NK-92 (cell line): ENCODE data around the gene EPHX1.
"Not testable (repeated sequence)": the region's sequence is repeated elsewhere in the genome, so short reads cannot be mapped to it uniquely, and the experiment has no call there.

Source experiments
- DNase-seq: peaks from one replicate; lab custom pipeline; 2025; ENCODE audit not compliant: unreplicated experiment; lab: John Stamatoyannopoulos, UW

Gene EPHX1

GRCh38 chr1:225815526-225816178, 5.7 kb downstream of the EPHX1 start:
- DNase-seq: no peak

GRCh38 chr1:225816643-225817538, 7.0 kb downstream of the EPHX1 start:
- DNase-seq: no peak

GRCh38 chr1:225817611-225818061, 7.7 kb downstream of the EPHX1 start:
- no peak for DNase-seq

GRCh38 chr1:225818229-225818628, 8.3 kb downstream of the EPHX1 start:
- no peak for DNase-seq

GRCh38 chr1:225819346-225820192, 9.6 kb downstream of the EPHX1 start:
- no peak for DNase-seq

GRCh38 chr1:225820522-225821120, 10.7 kb downstream of the EPHX1 start:
- no peak for DNase-seq

- no peak for DNase-seq
These were observed 12.9 kb downstream of the EPHX1 start for GRCh38 chr1:225822655-225823403.

GRCh38 chr1:225823811-225824261, 13.9 kb downstream of the EPHX1 start:
- DNase-seq: no peak

GRCh38 chr1:225824533-225824941, 14.6 kb downstream of the EPHX1 start:
- no peak for DNase-seq

GRCh38 chr1:225825078-225825477, 15.2 kb downstream of the EPHX1 start:
- no peak for DNase-seq

- no peak for DNase-seq
These were observed 15.7 kb downstream of the EPHX1 start for GRCh38 chr1:225825607-225826007.

GRCh38 chr1:225827076-225827475, 17.2 kb downstream of the EPHX1 start:
- DNase-seq: no peak

GRCh38 chr1:225828706-225829345, 18.9 kb downstream of the EPHX1 start:
- DNase-seq: no peak

GRCh38 chr1:225830841-225831240, 20.9 kb downstream of the EPHX1 start:
- DNase-seq: no peak

GRCh38 chr1:225834417-225835329, 24.7 kb downstream of the EPHX1 start:
- DNase-seq: no peak

GRCh38 chr1:225835856-225836255, 25.9 kb downstream of the EPHX1 start:
- DNase-seq: no peak

GRCh38 chr1:225836296-225836695, 26.4 kb downstream of the EPHX1 start:
- not testable (repeated sequence) for DNase-seq

GRCh38 chr1:225838793-225839192, 28.9 kb downstream of the EPHX1 start:
- no peak for DNase-seq

GRCh38 chr1:225840223-225840610, 30.3 kb downstream of the EPHX1 start:
- no peak for DNase-seq
